HUES64 (cell line): Measurements from ENCODE around the gene BAZ2A. TPM values are rescaled to one million over a fixed set of nuclear protein-coding genes. Genes with fewer than 3 reads are reported as not detected.

ENCODE experiments used
- H3K27ac ChIP-seq: 2 replicates; pipeline ENCODE4 v1.7.0; 2013; ENCODE audit warnings: low read depth, low read length, inconsistent platforms
- H3K27me3 ChIP-seq: 2 replicates; pipeline ENCODE4 v1.6.1; 2013; ENCODE audit warnings: mild to moderate bottlenecking, low read length; ENCODE audit not compliant: insufficient read depth
- H3K36me3 ChIP-seq: 2 replicates; pipeline ENCODE4 v1.6.1; 2013; ENCODE audit warnings: mild to moderate bottlenecking, low read length; ENCODE audit not compliant: insufficient read depth
- H3K4me1 ChIP-seq: 2 replicates; pipeline ENCODE4 v1.6.1; 2013; ENCODE audit warnings: mild to moderate bottlenecking, low read length, moderate library complexity; ENCODE audit not compliant: insufficient read depth
- H3K4me3 ChIP-seq: 2 replicates; pipeline ENCODE4 v1.5.1; 2013; ENCODE audit warnings: mild to moderate bottlenecking, low read length, moderate library complexity
- H3K9ac ChIP-seq: 2 replicates; pipeline ENCODE4 v1.6.1; 2013; ENCODE audit warnings: mild to moderate bottlenecking, low read depth, low read length
- H3K9me3 ChIP-seq: 2 replicates; pipeline ENCODE4 v1.6.1; 2013; ENCODE audit warnings: low read depth, low read length; ENCODE audit not compliant: insufficient read depth
- WGBS: fragments of 150-250, 120-280 bp; methylation state at CpG from one replicate; pipeline ENCODE4 v1.1.7; 2013; ENCODE audit warnings: missing lambda C conversion rate; 5-methylcytosine and 5-hydroxymethylcytosine counted together
- polyA plus RNA-seq, 2 experiments: library from polyadenylated mRNA; stranded (reverse); fragments of 50-300 nt; gene quantifications; one replicate each; pipeline ENCODE4 v1.2.3, GENCODE V29; 2013

Gene BAZ2A
- 53.3 TPM for polyA plus RNA-seq (2013, experiment 1 of 2)
- polyA plus RNA-seq (2013, experiment 2 of 2): 58.5 TPM

- Histone ChIP-seq H3K4me3 (peak within 1 kb of the TSS; percentile 90), H3K4me1 (peaks cover 34% of the 10 kb centered on the region), H3K9me3 (no peaks in the 10 kb centered on the region), H3K9ac (peak within 1 kb of the TSS; percentile 80), H3K27me3 (no peaks in the 10 kb centered on the region), H3K36me3 (peaks cover 14% of the 10 kb centered on the region), H3K27ac (peak within 1 kb of the TSS; percentile 76)
- WGBS: under 1% methylated on average over 31 of the region's 31 CpGs
These were observed at the start of gene BAZ2A for GRCh38 chr12:56630180-56630632. Gene BAZ2A (minus strand): TSS chr12:56630326. CDS start chr12:56617530, 12,796 bp downstream.

- Histone ChIP-seq H3K4me3 (no peak overlapping the region), H3K9me3 (no peaks in the 10 kb centered on the region), H3K36me3 (peaks cover 59% of the 10 kb centered on the region), H3K9ac (no peak overlapping the region), H3K4me1 (0 out of 2 replicates have a peak, but pooled peaks cover under 1% of the 10 kb centered on the region), H3K27ac (no peak overlapping the region), H3K27me3 (no peaks in the 10 kb centered on the region)
- WGBS: 97% methylated on average over 2 of the region's 2 CpGs
These were observed 48.7 kb upstream of the BAZ2A start for GRCh38 chr12:56678852-56679251.

- Histone ChIP-seq H3K4me1 (no peaks in the 10 kb centered on the region), H3K36me3 (peaks cover 61% of the 10 kb centered on the region)
These were observed 47.6 kb upstream of the BAZ2A start for GRCh38 chr12:56677680-56678079.

GRCh38 chr12:56676851-56677580, 46.9 kb upstream of the BAZ2A start:
- H3K27me3 ChIP-seq: no peaks in the 10 kb centered on the region
- no peaks in the 10 kb centered on the region for H3K4me1 ChIP-seq
- no peak overlapping the region for H3K9ac ChIP-seq
- 93% methylated on average over 10 of the region's 11 CpGs for WGBS
- no peak overlapping the region for H3K4me3 ChIP-seq
- H3K9me3 ChIP-seq: no peaks in the 10 kb centered on the region
- H3K27ac ChIP-seq: no peak overlapping the region
- H3K36me3 ChIP-seq: peaks cover 61% of the 10 kb centered on the region

More at GRCh38 chr12:56677680-56678079, 47.6 kb upstream of the BAZ2A start:
- WGBS: 100% methylated on average over 1 of the region's 1 CpG
- Histone ChIP-seq H3K9me3 (no peaks in the 10 kb centered on the region), H3K9ac (no peak overlapping the region), H3K27ac (no peak overlapping the region), H3K27me3 (no peaks in the 10 kb centered on the region), H3K4me3 (no peak overlapping the region)

GRCh38 chr12:56671608-56672007, 41.5 kb upstream of the BAZ2A start:
- H3K4me3 ChIP-seq: no peak overlapping the region
- no peak overlapping the region for H3K27ac ChIP-seq
- no peaks in the 10 kb centered on the region for H3K4me1 ChIP-seq
- 95% methylated on average over 2 of the region's 2 CpGs for WGBS
- no peaks in the 10 kb centered on the region for H3K27me3 ChIP-seq
- H3K9ac ChIP-seq: no peak overlapping the region
- peaks cover 78% of the 10 kb centered on the region for H3K36me3 ChIP-seq
- H3K9me3 ChIP-seq: no peaks in the 10 kb centered on the region

GRCh38 chr12:56670836-56671235, 40.7 kb upstream of the BAZ2A start:
- Histone ChIP-seq H3K9ac (no peak overlapping the region), H3K27ac (no peak overlapping the region), H3K4me1 (no peaks in the 10 kb centered on the region), H3K9me3 (no peaks in the 10 kb centered on the region), H3K36me3 (peaks cover 81% of the 10 kb centered on the region), H3K4me3 (no peak overlapping the region), H3K27me3 (no peaks in the 10 kb centered on the region)
- 96% methylated on average over 4 of the region's 4 CpGs for WGBS

GRCh38 chr12:56668197-56668457, 38.0 kb upstream of the BAZ2A start:
- WGBS: 100% methylated on average over 2 of the region's 2 CpGs
- peaks cover 100% of the 10 kb centered on the region for H3K36me3 ChIP-seq
- no peak overlapping the region for H3K27ac ChIP-seq

GRCh38 chr12:56661979-56662638, 32.0 kb upstream of the BAZ2A start:
- Histone ChIP-seq H3K27ac (no peak overlapping the region), H3K36me3 (peaks cover 44% of the 10 kb centered on the region), H3K4me3 (no peak overlapping the region), H3K27me3 (no peaks in the 10 kb centered on the region), H3K4me1 (no peaks in the 10 kb centered on the region), H3K9ac (no peak overlapping the region), H3K9me3 (no peaks in the 10 kb centered on the region)
- WGBS: 90% methylated on average over 13 of the region's 13 CpGs

More at GRCh38 chr12:56668197-56668457, 38.0 kb upstream of the BAZ2A start:
- Histone ChIP-seq H3K4me1 (no peaks in the 10 kb centered on the region), H3K9me3 (no peaks in the 10 kb centered on the region), H3K9ac (no peak overlapping the region), H3K4me3 (no peak overlapping the region), H3K27me3 (no peaks in the 10 kb centered on the region)

- H3K36me3 ChIP-seq: peaks cover 38% of the 10 kb centered on the region
- WGBS: 94% methylated on average over 7 of the region's 7 CpGs
These were observed 31.4 kb upstream of the BAZ2A start for GRCh38 chr12:56661560-56661959.

GRCh38 chr12:56658921-56659320, 28.8 kb upstream of the BAZ2A start:
- Histone ChIP-seq H3K9me3 (peaks cover 11% of the 10 kb centered on the region), H3K4me3 (no peak overlapping the region), H3K27me3 (no peaks in the 10 kb centered on the region), H3K4me1 (no peaks in the 10 kb centered on the region), H3K9ac (no peak overlapping the region), H3K27ac (no peak overlapping the region), H3K36me3 (peaks cover 12% of the 10 kb centered on the region)
- 99% methylated on average over 1 of the region's 1 CpG for WGBS

More at GRCh38 chr12:56661560-56661959, 31.4 kb upstream of the BAZ2A start:
- Histone ChIP-seq H3K9ac (no peak overlapping the region), H3K4me1 (no peaks in the 10 kb centered on the region), H3K27me3 (no peaks in the 10 kb centered on the region), H3K27ac (no peak overlapping the region), H3K4me3 (no peak overlapping the region), H3K9me3 (no peaks in the 10 kb centered on the region)
